ENCODE measurements around the gene AREL1.

Gene AREL1

DNA sequence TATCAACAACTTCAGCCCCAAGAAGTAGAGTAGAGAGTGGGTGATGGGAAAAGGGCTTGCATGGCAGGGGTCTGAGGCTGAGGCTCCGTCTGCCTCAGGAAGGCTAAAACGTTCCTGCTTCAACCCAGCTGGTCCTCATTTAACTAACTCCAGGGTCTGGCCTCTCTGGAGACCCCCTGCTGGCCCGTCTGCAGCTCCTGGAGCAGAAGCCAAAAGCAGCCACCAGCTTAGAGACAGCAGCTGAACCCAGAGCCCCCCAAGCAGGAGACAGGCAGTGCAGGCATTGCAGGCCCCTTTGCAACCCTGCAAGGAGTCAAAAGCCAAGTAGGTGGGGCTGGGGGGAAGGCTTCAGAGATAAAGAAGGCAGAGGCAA, 75.7 kb downstream of the AREL1 start:
- TF ChIP-seq CTCF (IDR thresholded peaks at IDR 0.05; ENCODE audit: control extremely low read depth, extremely low read depth, low read depth, missing control alignments) = no peak
- ChIA-PET CTCF (interaction anchor here (1.3 kb wide), 1 partner anchor 28 kb away, joined by 6 read pairs; no protein-coding TSS in a partner anchor), POLR2A (no interaction called here)
- DNase-seq (ENCODE audit: extremely low spot score) = no peak

DNA sequence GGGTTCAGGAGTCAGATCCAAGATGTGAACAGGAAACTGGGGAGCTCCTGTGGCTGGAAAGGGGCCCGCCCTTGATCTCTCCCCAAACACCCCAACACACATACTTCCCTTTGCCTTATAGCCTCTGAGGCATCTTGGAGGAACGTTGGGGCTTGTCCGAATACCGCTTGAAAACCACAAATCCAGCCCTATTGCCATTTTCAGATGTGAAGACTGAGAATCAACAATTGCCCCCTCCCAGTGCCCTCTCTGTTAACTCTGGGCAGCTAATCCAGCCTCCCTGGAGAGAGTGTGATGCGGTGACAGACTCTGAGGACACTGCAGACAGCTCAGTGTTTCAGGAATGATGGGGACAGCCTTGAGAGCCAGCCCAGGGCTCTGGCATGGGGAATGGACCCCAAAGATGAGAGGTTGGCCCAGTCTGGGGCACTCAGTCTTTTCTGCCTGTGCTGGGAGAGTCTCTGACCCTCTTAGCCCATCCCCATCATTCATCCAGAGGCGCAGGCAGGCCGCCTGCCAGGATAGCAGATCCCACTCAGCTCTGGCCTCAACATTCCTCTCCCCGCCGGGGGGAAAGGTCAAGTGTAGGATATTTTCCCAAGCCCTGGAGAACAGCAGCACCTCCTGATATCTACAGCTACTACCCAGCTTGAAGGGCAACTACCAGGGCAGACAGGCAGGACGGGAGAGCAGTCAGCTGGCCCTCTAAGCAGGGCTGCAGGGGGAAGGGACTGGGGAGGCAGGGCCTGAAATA, 76.3 kb downstream of the AREL1 start:
- no peak for DNase-seq (ENCODE audit: extremely low spot score)
- ChIA-PET CTCF (interaction anchor here (1.1 to 1.4 kb wide), 3 partner anchors 11 to 27 kb away, joined by 3 to 6 read pairs (median 4); no protein-coding TSS in a partner anchor), POLR2A (no interaction called here)
- TF ChIP-seq CTCF (IDR thresholded peaks at IDR 0.05; ENCODE audit: control extremely low read depth, extremely low read depth, low read depth, missing control alignments) = no peak

- POLR2A ChIA-PET = interaction anchor here (0.7 kb wide), 1 partner anchor 191 kb away, joined by 3 read pairs; no protein-coding TSS in a partner anchor
- CTCF ChIA-PET = interaction anchor here (1.1 to 1.4 kb wide), 2 partner anchors 12 to 27 kb away, joined by 3 to 4 read pairs; no protein-coding TSS in a partner anchor
- no peak for TF ChIP-seq CTCF (IDR thresholded peaks at IDR 0.05; ENCODE audit: control extremely low read depth, extremely low read depth, low read depth, missing control alignments)
- DNase-seq (ENCODE audit: extremely low spot score) = no peak
Observed at GRCh38 chr14:74635847-74636246, 77.0 kb downstream of the AREL1 start.

- no peak for DNase-seq (ENCODE audit: extremely low spot score)
- POLR2A ChIA-PET = no interaction called here
- CTCF ChIA-PET = interaction anchor here (1.0 to 2.6 kb wide), 4 partner anchors 17 to 50 kb away, joined by 3 to 7 read pairs (median 3); partner anchors contain the start of gene LTBP2
- TF ChIP-seq CTCF (IDR thresholded peaks at IDR 0.05; ENCODE audit: control extremely low read depth, extremely low read depth, low read depth, missing control alignments) = no peak
Observed at GRCh38 chr14:74634964-74635363, 77.9 kb downstream of the AREL1 start.

DNA sequence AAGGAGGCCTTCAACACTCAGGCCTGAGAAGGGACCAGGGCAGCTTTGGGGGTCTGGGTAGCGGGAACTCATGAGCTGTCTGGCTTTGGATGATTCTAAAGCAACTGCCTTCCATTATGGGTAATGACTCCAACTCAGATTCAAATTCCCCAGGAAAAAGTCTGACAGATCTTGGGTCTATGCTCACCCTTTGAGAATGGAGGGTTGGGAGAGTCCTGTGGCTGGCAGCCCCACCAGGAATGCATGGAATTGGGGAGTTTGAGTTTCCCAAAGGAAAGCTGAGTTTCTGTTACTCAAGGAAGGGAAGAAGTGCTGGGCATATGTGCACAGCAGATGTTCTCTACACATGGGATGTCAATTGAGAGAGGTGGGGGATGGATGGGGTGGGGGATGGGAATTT, 78.4 kb downstream of the AREL1 start:
- DNase-seq (ENCODE audit: extremely low spot score) = no peak
- ChIA-PET CTCF (interaction anchor here (1.0 to 2.6 kb wide), 4 partner anchors 18 to 51 kb away, joined by 3 to 7 read pairs (median 3); partner anchors contain the start of gene LTBP2), POLR2A (no interaction called here)
- TF ChIP-seq CTCF (IDR thresholded peaks at IDR 0.05; ENCODE audit: control extremely low read depth, extremely low read depth, low read depth, missing control alignments) = no peak

DNA sequence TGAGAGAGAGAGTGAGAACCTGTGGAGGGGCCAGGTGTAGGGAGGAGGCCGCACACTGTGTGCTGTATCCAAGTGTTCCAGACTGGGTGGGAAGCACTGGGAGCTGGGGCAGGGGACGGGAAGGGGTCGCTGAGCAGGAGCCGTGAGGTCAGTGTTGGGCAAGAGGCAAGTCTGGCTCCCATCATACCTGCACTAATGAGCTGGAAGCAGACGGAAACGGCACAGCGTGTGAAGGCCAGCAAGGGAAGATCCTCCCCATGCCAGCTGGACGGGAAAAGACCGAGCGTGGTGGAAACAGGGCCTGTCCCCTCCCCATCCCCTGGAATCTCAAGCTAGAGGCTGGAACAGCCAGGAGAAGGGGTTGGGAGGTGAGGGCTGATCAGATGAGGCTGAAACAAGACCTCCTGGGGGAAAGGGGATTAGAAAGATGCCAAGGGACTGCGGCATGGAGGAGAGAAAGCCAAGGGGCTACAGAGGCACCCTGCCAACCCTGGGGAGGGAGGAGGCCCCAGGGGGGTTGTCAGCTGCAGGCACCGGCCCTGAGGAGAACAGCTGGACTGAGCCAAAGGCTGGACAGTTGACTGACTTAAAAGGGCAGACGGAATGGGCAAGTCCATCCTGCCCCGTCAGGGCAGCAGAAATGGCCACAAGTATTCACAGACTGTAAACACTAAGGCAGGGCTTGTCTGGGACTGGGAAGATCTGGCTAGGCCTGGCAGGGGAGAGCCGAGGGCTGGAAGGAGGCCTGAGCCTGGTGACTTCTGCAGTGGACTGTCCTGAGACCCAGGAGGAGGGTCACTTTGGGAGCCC, 81.8 kb downstream of the AREL1 start:
- POLR2A ChIA-PET = no interaction called here
- CTCF ChIA-PET = interaction anchor here (1.2 kb wide), 1 partner anchor 19 kb away, joined by 4 read pairs; the partner anchor contains the start of gene LTBP2

More for the DNA sequence above, 81.8 kb downstream of the AREL1 start:
- DNase-seq (ENCODE audit: extremely low spot score) = no peak
- TF ChIP-seq CTCF (IDR thresholded peaks at IDR 0.05; ENCODE audit: control extremely low read depth, extremely low read depth, low read depth, missing control alignments) = no peak

Data from GM10248 (cell line).